ENCODE measurements around the gene PPP3R1. TPM values are rescaled to one million over a fixed set of nuclear protein-coding genes. Genes with fewer than 3 reads are reported as not detected.
A peak's percentile ranks its signal among the peaks of the same experiment; 100 is the strongest.

PPP3R1 gene
- total RNA-seq (2021), result 71.8 and 74.2 TPM in 2 replicates
- long read RNA-seq, partial matches to known transcripts, result 0 of 1 reads
- long read RNA-seq, other reads (novel, unspliced or antisense), result 1 of 1 reads

GRCh38 chr2:68252400-68253218, at the start of gene PPP3R1:
TSS of gene PPP3R1 (minus strand) at chr2:68252532. CDS start at chr2:68252127, 405 bp downstream.
- peak within 1 kb of the TSS; percentile 95 to 97 for H3K4me3 Mint-ChIP-seq
- Histone ChIP-seq H3K4me1 (ENCODE audit: insufficient read depth, low read length) (peaks cover 2% of the 10 kb centered on the region; the same call in 1 of the 2 replicates), H2BK5ac (ENCODE audit: insufficient read length, low read length) (peak within 1 kb of the TSS; percentile 32), H3K79me2 (ENCODE audit: insufficient read depth, low read length) (peaks cover 28% of the 10 kb centered on the region), H4K20me1 (ENCODE audit: control insufficient read depth, insufficient read depth, insufficient read length) (no peaks in the 10 kb centered on the region), H2BK15ac (ENCODE audit: low read depth, low read length) (no peak within 1 kb of the TSS), H3K27me3 (ENCODE audit: insufficient read depth, low read length) (no peaks in the 10 kb centered on the region), H4K8ac (replicated peaks; ENCODE audit: insufficient read length, low read depth, low read length) (no peak within 1 kb of the TSS), H3K9ac (ENCODE audit: extremely low read depth, insufficient read length, low read length) (peak within 1 kb of the TSS; percentile 90), H4K91ac (ENCODE audit: insufficient read length, low read depth, low read length) (no peak within 1 kb of the TSS), H3T11ph (ENCODE audit: low read length) (no peak within 1 kb of the TSS), H3K23ac (ENCODE audit: insufficient read length, low read depth, low read length) (no peak within 1 kb of the TSS), H3K9me3 (ENCODE audit: control insufficient read depth, low read depth, low read length) (no peaks in the 10 kb centered on the region), H3K27ac (ENCODE audit: insufficient read length, low read depth, low read length) (peak within 1 kb of the TSS; percentile 55), H2BK120ac (ENCODE audit: low read depth, low read length, poor library complexity, severe bottlenecking) (no peak within 1 kb of the TSS), H3K79me1 (ENCODE audit: insufficient read depth, low read depth, low read length, poor library complexity, severe bottlenecking) (no peaks in the 10 kb centered on the region), H2AK5ac (ENCODE audit: insufficient read length, low read length) (no peak within 1 kb of the TSS), H3K4ac (ENCODE audit: low read depth, low read length) (no peak within 1 kb of the TSS; the same call in 1 of the 2 replicates), H2BK12ac (ENCODE audit: insufficient read length, low read depth, low read length) (no peak within 1 kb of the TSS), H4K5ac (ENCODE audit: insufficient read length, low read depth, low read length) (no peak within 1 kb of the TSS), H3K4me2 (ENCODE audit: insufficient read depth, insufficient read length, low read length) (peak within 1 kb of the TSS; percentile 81), H3K56ac (ENCODE audit: insufficient read length, low read depth, low read length) (no peak within 1 kb of the TSS), H3K18ac (ENCODE audit: insufficient read length, low read depth, low read length) (peak within 1 kb of the TSS; percentile 91), H3K23me2 (ENCODE audit: insufficient read length, low read depth, low read length, poor library complexity, severe bottlenecking) (peaks cover 12% of the 10 kb centered on the region), H3K14ac (ENCODE audit: insufficient read depth, low read length) (peak within 1 kb of the TSS; percentile 91), H2BK20ac (ENCODE audit: low read depth, low read length, poor library complexity, severe bottlenecking) (no peak within 1 kb of the TSS), H2AFZ (ENCODE audit: low read length) (no peak within 1 kb of the TSS)
- H3K36me3 Mint-ChIP-seq (ENCODE audit: insufficient read depth in 1 of 3, low read depth in 3 of 3), result peaks cover 0 to 5% (median 2%) of the 10 kb centered on the region in 3 experiments; a peak in 2 of 7 replicates
- H3K27me3 Mint-ChIP-seq (ENCODE audit: low read depth), result no peaks in the 10 kb centered on the region
- peak; percentile 96 for DNase-seq
- H3K4me1 Mint-ChIP-seq, result peaks cover 25 to 27% of the 10 kb centered on the region in 2 experiments
- peak within 1 kb of the TSS; percentile 98 to 99 (median 98) for H3K27ac Mint-ChIP-seq
- no CpG with 5 or more reads among the region's 79 CpGs for WGBS (ENCODE audit: extremely low coverage, insufficient read length, low lambda C conversion rate)
- no peak for TF ChIP-seq CTCF (conservative IDR thresholded peaks at IDR 0.05)
- H3K9me3 Mint-ChIP-seq, result peaks cover 0 to 3% of the 10 kb centered on the region in 2 experiments; a peak in 1 of 5 replicates

All from H9 (cell line).